ELR (cell line): ENCODE measurements around the gene GIT2.
"Not testable (repeated sequence)": the region's sequence is repeated elsewhere in the genome, so short reads cannot be mapped to it uniquely, and the experiment has no call there.

Experiments used
- DNase-seq: peaks from one replicate; pipeline ENCODE4 v3.0.0-alpha.2; 2015; ENCODE audit warnings: low read depth

GIT2 gene, protein sequence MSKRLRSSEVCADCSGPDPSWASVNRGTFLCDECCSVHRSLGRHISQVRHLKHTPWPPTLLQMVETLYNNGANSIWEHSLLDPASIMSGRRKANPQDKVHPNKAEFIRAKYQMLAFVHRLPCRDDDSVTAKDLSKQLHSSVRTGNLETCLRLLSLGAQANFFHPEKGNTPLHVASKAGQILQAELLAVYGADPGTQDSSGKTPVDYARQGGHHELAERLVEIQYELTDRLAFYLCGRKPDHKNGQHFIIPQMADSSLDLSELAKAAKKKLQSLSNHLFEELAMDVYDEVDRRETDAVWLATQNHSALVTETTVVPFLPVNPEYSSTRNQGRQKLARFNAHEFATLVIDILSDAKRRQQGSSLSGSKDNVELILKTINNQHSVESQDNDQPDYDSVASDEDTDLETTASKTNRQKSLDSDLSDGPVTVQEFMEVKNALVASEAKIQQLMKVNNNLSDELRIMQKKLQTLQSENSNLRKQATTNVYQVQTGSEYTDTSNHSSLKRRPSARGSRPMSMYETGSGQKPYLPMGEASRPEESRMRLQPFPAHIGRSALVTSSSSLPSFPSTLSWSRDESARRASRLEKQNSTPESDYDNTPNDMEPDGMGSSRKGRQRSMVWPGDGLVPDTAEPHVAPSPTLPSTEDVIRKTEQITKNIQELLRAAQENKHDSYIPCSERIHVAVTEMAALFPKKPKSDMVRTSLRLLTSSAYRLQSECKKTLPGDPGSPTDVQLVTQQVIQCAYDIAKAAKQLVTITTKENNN

DNA sequence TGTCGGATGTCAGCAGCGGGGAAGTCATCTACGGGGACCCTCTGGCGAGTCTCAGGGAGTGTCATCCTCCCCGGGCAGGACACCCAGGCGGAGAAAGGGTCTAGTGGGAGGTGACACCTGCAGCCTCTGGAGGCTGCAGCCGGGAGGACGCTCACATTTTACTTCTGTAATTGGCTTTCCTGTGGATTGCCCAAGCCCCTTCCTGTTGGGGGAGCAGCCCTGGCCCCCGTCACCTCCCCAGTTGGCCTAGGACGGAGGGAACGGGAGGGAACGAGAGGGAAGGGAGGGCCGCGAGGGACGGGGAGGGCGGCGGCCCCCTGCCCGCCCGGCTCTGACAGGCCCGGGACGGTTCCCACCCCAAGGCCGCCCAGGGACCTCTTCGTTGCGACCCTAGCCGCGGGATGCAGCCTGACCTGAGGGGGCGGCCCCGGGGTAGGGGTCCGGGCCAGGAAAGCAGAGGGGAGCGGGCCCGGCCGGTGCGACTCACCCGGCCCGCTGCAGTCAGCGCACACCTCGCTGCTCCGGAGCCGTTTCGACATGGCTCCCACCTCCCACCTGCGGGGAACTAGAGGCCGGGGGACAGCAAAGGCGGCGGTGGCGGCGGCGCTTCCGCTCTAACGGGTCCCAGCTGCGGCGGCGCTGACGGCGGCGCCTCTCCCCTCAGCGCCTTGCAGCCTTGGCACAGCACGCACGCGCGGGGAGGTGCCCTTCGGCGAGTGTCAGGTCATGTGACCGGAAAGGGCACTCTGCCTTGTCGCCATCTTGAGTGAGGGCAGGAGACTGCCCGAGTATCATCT is at the start of gene GIT2:
TSS of gene GIT2 (minus strand) at position 683 of the 797 bp plus-strand sequence. CDS start at position 539, 144 bp downstream.
- peak; percentile 95 for DNase-seq

GRCh38 chr12:110042264-110042663 is 46.1 kb upstream of the GIT2 start:
- no peak for DNase-seq

DNA sequence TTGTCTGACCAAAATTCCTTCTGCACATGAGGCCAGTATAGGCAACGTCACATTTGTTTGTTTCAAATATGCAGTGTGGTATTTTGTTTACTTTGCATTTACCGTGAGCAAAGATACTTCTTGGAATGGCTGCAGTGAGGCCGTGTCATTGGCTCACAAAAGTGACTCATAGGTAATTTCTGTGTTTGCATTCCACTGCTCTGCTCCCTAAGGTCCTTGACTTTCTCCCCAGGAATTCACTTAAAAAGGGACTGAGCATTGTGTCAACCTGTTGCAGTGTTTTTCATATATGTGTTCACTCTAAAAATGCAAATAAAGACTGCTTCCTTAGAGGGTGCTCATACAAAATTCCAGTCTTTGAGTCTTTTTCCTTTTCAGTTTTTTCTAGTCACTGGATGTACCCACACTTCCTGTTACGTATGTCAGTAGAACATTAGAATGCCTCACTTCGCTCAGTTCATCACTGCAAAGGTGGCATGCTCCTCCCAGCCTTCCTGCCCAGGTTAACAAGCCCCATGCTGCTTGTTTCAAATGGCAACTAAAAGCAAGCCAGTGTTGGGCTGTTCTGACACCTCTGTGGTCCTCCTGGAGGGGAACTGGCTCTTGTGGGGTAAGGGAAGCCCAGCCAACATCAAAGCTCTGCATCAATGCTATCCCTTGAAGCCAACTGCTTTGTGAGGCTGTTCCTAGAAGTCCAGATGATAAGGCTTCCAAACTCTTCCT is 43.1 kb upstream of the GIT2 start:
- DNase-seq, result peak; percentile 96

- no peak for DNase-seq
Observed at GRCh38 chr12:110038741-110039084, 42.5 kb upstream of the GIT2 start.

GRCh38 chr12:110037315-110037714 is 41.1 kb upstream of the GIT2 start:
- DNase-seq, result no peak

DNA sequence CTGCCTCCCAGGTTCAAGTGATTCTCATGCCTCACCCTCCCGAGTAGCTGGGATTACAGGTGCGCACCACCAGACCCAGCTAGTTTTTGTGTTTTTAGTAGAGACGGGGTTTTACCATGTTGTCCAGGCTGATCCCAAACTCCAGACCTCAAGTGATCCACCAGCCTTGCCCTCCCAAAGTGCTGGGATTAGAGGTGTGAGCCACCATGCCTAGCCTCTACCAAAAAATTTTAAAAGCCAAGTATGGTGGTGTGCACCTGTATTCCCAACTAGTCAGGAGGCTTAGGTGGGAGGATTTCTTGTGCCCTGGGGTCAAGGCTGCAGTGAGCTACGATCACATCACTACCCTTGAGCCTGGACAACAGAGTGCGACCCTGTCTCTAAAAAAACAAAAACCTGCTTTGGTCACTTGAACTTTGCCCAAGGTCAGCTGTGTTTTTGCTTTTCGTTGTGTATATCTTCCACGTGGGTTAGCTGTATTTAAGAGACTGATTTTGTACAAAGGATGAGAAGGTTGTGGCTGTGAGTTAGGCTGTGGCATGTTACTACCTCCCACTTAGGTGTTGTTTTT is 39.5 kb upstream of the GIT2 start:
- DNase-seq, result no peak

DNA sequence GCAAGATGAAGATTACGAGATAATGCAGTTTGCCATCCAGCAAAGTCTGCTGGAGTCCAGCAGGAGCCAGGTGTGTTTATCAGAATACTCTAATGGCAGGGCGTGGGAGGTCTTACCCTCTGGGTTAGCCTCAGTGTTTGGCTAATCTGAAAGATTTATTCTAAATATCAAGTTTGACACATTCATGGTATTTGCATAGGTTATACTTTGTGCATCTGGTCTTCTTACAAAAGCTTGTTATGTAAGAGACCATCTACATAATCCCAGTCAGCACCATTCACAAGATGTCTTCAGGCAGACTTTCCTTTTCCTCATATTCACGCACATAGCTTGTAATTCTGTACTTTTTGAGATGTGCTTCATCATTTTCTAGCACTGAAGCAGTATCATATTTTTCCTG is 37.7 kb upstream of the GIT2 start:
- no peak for DNase-seq

DNA sequence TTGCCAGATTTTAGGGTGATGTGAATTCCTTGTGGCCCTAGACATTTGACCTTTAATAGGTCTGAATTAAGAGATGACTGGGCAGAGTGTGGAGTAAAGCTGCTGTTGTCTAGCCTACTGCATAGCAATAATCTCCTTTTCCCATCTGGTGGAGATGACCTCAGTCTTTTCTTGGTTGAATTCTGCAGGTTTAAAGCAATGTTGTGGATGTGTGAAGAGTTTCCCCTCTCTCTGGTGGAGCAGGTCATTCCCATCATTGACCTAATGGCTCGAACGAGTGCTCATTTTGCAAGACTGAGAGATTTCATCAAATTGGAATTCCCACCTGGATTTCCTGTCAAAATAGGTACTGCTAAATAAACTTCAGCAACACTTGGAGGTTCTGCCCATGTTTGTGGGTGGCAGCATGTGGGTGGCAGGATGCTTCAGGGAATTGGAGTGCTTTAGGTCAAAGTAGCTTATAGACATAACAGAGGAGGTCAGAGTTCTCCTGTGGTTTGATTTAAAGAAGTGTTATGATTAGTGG is 33.2 kb upstream of the GIT2 start:
- DNase-seq, result no peak

DNA sequence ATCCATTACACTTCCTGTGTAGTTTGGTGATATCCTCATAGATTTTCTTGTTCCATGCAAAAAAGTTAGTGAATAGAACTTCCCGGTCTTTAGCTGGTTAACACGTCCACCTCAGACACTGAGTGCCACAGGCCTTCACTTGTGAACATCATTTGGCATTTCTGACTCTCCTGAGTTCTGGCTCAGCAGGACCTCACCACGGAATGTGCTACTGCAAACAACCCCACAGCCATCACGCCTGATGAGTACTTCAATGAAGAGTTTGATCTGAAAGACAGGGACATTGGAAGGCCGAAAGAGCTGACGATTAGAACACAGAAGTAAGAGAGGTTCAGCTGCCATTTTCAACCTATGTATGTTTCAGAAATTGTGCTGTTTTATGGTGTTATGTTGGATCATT is 32.2 kb upstream of the GIT2 start:
- no peak for DNase-seq

GRCh38 chr12:110024051-110024450 is 27.9 kb upstream of the GIT2 start:
- no peak for DNase-seq

DNA sequence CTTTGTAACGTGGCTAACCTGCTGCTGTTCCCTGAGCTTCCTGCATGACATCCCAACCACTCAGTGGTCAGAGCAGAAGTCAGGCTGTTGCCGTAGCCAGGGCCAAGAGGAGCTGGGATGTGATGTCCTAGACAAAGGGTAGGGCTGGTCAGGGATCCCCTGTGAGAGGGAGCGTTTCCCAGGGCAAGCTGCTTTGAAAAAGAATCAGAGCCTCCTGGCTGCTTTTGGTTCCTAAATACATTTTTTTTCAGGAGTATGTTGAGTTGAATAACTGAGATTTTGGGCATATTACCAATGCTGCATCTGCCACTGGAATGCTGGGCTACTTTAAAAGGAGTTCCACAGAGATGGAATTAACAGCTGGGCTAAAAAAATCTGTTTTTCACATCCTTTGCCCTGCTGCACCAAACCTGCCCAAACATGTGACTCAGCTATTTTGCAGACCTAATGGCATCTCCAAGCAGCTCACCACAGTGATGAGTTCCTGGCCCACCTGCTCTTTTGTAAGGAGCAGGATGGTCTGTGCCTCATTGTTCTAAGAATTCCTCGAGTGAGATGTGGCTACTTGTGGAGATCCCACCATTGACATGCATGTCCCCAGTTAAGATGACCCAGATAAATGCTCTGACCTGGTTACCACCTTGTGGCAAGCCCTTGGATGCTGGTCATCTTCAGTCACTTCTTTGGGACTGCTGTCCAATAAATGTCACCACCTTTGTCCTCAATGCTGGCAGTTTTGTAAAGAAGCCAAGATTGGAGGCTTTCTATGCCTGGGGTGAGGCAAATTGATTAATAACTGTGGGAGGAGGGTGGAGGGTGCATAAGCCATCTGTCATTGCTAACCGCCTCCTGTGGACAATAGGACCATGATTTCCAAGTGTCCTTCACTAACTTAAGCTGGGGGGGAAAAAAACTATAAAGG is 27.2 kb upstream of the GIT2 start:
- DNase-seq, result peak; percentile 51

DNA sequence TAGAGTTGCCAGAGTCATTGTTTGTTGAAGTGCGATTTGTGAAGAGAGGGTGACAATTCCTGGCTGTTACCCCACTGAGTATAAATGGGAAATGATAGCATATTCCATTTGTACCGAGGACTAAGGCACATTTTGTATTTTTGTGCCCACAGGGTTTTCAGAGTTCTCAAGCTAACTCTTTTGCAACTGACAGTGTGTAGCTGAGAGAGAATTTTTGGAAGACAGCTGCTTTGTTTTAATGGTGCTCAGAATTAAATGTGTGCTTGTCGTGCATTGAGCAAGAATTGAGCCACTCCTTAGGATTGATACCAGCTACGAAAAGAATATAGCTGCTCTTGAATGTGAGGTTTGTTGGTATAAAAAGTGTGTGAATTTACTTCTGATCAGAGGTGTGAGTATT is 24.8 kb upstream of the GIT2 start:
- no peak for DNase-seq

- DNase-seq, result no peak
Observed at GRCh38 chr12:110015132-110015531, 19.0 kb upstream of the GIT2 start.

- DNase-seq, result no peak
Observed at GRCh38 chr12:110012659-110013058, 16.5 kb upstream of the GIT2 start.

DNA sequence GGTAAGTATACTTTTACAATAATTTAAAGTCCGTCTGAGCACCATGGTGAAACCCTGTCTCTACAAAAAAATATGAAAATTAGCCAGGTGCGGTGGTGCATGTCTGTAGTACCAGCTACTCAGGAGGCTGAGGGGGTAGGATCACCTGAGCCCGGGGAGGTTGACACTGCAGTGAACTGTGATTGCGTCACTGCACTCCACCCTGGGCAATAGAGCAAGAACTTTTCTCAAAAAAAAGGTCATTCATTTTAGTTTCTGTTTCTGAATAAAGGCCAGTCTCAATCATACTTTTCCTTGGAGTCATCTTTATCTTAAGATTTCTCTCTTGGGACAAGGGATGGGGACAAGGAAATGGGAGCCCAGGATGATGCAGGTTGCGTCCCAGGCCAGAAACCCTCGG is 16.0 kb upstream of the GIT2 start:
- DNase-seq, result no peak

DNA sequence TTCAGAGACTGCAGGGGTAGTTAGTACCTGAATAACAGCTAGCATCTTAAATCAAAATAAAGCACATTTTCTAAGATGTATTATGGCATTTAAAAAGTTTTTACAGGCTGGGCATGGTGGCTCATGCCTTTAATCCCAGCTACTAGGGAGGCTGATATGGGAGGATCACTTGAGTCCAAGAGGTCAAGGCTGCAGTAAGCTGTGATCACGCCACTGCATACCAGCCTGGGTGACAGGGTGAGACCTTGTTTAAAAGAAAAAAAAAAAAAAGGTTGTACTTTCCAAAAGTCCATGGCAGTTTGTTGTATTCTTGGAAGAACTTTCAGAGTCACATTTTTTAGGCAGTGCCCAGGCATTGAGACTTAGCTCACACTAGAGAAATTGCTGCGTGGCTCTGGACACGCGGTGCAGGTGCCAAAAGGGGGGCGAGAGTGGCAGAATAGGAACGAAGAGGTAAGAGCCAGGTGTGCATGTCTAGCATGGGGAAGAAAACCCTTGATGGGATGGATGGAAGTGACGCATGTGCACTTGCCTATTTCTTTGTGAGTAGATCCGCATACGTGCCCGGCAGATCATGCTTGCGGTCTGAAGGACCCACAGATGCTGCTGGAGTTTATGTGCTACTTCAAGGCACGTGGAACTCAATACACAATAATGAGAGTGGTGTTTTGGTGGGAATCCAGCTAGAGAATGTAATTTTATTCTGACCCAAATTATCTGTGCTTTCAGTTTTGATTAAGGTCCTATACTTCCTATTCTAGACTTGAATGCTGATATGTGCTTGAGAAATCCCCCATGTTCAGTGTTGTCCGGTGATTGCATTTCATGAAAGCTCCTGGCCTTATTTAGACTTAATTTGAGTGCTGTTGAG is 14.9 kb upstream of the GIT2 start:
- DNase-seq, result no peak

DNA sequence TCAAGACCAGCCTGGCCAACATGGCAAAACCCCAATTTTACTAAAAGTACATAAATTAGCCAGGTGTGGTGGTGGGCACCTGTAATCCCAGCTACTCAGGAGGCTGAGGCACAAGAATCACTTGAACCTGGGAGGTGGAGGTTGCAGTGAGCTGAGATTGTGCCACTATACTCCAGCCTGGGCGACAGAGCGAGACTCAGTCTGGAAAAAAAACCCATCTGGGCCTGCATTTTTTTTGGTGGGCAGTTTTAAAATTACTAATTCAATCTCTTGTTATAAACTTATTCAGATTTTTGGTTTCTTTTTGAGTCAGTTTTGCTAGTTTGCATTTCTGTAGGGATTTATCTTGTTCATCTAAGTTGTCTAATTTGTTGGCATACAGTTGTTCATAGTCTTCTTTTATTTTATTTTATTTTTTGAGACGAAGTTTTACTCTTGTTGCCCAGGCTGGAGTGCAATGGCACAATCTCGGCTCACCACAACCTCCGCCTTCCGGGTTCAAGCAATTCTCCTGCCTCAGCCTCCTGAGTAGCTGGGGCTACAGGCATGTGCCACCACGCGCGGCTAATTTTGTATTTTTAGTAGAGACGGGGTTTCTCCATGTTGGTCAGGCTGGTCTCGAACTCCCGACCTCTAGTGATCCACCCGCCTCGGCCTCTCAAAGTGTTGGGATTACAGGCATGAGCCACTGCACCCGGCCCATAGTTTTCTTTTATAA is 12.7 kb upstream of the GIT2 start:
- DNase-seq, result not testable (repeated sequence)

DNA sequence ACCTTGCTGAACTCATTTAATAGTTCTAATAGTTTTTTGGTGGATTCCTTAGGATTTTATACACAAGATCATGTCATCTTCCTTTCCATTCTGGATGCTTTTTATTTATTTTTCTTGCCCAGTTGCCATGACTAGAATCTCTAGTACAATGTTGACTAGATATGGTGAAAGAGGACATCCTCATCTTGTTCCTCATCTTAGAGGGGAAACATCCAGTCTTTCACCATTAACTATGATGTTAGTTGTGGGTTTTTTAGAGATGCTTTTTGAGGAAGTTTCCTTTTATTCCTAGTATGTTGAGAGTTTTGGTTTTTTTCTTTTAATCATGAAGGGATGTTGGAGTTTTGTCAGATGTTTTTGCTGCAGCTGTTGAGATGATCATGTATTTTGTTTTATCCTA is 11.7 kb upstream of the GIT2 start:
- DNase-seq, result no peak

DNA sequence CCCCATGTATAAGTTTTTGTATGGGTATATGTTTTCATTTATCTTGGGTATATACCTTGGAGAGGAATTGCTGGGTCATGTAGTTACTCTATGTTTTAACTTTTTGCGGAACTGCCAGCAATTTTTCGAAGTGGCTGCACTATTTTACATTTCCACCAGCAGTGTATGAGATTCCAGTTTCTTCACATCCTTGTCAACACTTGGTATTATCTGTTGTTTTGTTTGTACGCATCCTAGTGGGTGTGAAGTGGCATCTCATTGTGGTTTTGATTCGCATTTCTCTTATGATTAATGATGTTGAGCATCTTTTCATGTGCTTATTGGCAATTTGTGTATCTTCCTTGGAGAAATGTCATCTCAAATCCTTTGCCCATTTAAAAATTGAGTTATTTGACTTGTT is 9.9 kb upstream of the GIT2 start:
- no peak for DNase-seq
